RWPE2 (cell line): ENCODE results near the gene OR10G7.
"Not testable (repeated sequence)": the region's sequence is repeated elsewhere in the genome, so short reads cannot be mapped to it uniquely, and the experiment has no call there.

Source experiments
- ATAC-seq: fragments of 200-7000 bp; cut with Tn5 transposase; 3 replicates; pipeline ENCODE4 v1.9.1; 2021; ENCODE audit warnings: low read depth
- DNase-seq: peaks from one replicate; pipeline ENCODE4 v3.0.0-alpha.2; 2020; ENCODE audit warnings: low spot score
- H3K27ac ChIP-seq: fragments of 450-650 bp; 2 replicates; pipeline ENCODE4 v1.5.1; 2017; ENCODE audit warnings: mild to moderate bottlenecking; ENCODE audit not compliant: poor library complexity, severe bottlenecking
- H3K27me3 ChIP-seq: fragments of 250-450 bp; sonication (Bioruptor Pico); 2 replicates; pipeline ENCODE4 v1.5.1; 2021; ENCODE audit warnings: mild to moderate bottlenecking, moderate library complexity; ENCODE audit not compliant: insufficient read depth, poor library complexity, severe bottlenecking
- H3K36me3 ChIP-seq: fragments of 250-450 bp; sonication (Bioruptor Pico); 2 replicates; pipeline ENCODE4 v1.5.1; 2020; ENCODE audit warnings: low read depth, mild to moderate bottlenecking, moderate library complexity
- H3K4me1 ChIP-seq: fragments of 250-450 bp; sonication (Bioruptor Pico); 2 replicates; pipeline ENCODE4 v1.5.1; 2021; ENCODE audit warnings: mild to moderate bottlenecking, moderate library complexity; ENCODE audit not compliant: insufficient read depth, poor library complexity, severe bottlenecking
- H3K4me3 ChIP-seq: fragments of 250-450 bp; sonication (Bioruptor Pico); 2 replicates; pipeline ENCODE4 v1.5.1; 2021; ENCODE audit warnings: mild to moderate bottlenecking, moderate library complexity; ENCODE audit not compliant: severe bottlenecking
- H3K9me3 ChIP-seq: fragments of 250-450 bp; sonication (Bioruptor Pico); 2 replicates; pipeline ENCODE4 v1.5.1; 2021; ENCODE audit warnings: mild to moderate bottlenecking, moderate library complexity; ENCODE audit not compliant: severe bottlenecking
- CTCF ChIP-seq: fragments of 450-650 bp; IDR thresholded peaks from one replicate; pipeline ENCODE4 v1.5.1; 2017; ENCODE audit warnings: mild to moderate bottlenecking, moderate library complexity; ENCODE audit not compliant: poor library complexity, severe bottlenecking

OR10G7 gene

DNA sequence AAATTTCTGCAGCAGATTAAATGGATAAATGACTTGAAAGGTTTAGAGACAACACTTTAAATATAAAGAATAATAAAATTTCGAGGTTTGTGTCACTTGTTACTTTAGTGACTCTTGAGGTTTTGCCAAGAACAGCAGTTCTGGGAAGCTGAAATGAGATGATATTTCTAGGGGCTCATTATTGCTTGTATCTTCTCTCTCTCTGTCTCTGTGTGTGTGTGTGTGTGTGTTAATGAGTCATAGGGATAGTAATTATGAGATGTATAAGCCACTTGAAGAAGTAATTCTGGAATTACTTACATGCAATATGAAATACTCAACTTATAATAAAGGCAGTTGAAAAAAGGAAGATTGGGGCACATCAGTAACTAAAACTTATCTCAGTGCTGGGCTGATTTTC, 9.6 kb upstream of the OR10G7 start:
- DNase-seq = no peak

DNA sequence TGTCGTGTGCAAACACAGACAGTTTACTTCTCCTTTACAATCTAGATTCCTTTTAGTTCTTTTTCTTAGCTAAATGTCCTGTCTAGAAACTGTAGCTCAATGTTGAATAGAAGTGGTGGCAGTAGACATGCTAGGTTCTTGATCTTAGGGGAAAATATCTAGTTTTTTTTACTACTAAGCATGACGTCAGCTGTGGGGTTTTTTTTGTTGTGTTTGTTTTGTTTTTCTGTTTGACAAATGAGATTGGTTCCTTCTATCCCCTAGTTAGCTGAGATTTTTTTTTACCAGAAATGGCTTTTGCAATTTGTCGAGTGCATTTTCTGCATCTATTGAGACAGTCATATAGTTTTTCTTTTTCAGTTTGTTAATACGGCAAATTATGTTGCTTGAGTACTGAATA, 2.3 kb upstream of the OR10G7 start:
- DNase-seq (no peak), ATAC-seq (no peak)
- Histone ChIP-seq H3K27ac (no peak overlapping the region), H3K36me3 (no peaks in the 10 kb centered on the region), H3K4me1 (no peaks in the 10 kb centered on the region), H3K4me3 (no peak overlapping the region), H3K27me3 (no peaks in the 10 kb centered on the region), H3K9me3 (no peaks in the 10 kb centered on the region)
- TF ChIP-seq CTCF = no peak

More for the DNA sequence above, 9.6 kb upstream of the OR10G7 start:
- Histone ChIP-seq H3K4me1 (no peaks in the 10 kb centered on the region), H3K27me3 (no peaks in the 10 kb centered on the region), H3K36me3 (no peaks in the 10 kb centered on the region), H3K9me3 (no peaks in the 10 kb centered on the region), H3K4me3 (no peak overlapping the region), H3K27ac (no peak overlapping the region)
- TF ChIP-seq CTCF = no peak
- ATAC-seq = no peak

- Histone ChIP-seq H3K9me3 (no peaks in the 10 kb centered on the region), H3K4me1 (no peaks in the 10 kb centered on the region), H3K36me3 (no peaks in the 10 kb centered on the region), H3K4me3 (no peak overlapping the region), H3K27me3 (no peaks in the 10 kb centered on the region), H3K27ac (no peak overlapping the region)
- no peak for TF ChIP-seq CTCF
- ATAC-seq = no peak
- no peak for DNase-seq
These were observed 1.6 kb downstream of the OR10G7 start for GRCh38 chr11:124039557-124039956.

DNA sequence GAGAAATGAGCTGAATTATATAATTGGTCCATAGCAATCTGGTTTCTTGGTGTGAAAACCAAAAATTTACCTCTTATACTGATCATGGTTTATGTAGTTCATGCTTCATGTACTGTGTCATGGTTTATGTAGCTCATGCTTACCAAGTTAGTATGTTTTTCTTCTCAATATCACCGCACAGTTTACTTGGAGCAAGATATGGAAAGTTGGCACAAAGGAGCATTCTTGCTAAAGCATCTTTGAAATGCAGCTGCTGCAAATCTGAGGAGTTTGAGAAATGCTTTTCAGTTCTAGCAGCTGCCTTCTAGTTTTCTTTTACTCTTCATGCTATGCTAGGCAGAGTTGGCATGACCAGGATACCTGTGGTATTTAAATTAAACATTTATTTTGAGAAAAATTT, 4.5 kb downstream of the OR10G7 start:
- H3K27ac ChIP-seq = no peak overlapping the region
- ATAC-seq = no peak
- no peak for DNase-seq
- H3K27me3 ChIP-seq = no peaks in the 10 kb centered on the region
- no peaks in the 10 kb centered on the region for H3K36me3 ChIP-seq
- H3K4me1 ChIP-seq = no peaks in the 10 kb centered on the region
- H3K4me3 ChIP-seq = no peak overlapping the region
- no peak for TF ChIP-seq CTCF
- H3K9me3 ChIP-seq = no peaks in the 10 kb centered on the region

DNA sequence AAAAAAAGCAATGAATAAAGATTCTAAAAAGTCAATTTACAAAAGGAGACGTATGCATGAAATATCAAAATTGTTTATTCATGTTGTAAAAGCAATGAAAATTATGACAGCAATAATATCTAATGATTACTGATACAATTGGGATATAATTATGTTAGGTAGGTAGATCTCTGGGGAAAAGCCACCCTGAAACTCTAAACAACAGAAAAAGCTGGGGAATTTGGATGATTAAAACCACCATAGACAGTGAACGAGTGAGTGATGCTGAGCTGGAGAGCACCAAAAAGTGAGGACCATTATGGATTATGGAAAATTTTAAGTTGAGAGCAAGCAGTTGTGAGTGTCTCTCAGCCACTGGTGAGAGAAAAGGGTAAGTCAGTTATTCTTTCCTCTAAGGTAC, 14.6 kb downstream of the OR10G7 start, which contains the start of gene OR10G8:
OR10G8 (plus strand) TSS at position 301 of the 400 bp plus-strand sequence. CDS start 2,825 bp downstream, outside the sequence.
- no peaks in the 10 kb centered on the region for H3K36me3 ChIP-seq
- H3K27me3 ChIP-seq = no peaks in the 10 kb centered on the region
- H3K9me3 ChIP-seq = no peaks in the 10 kb centered on the region
- H3K27ac ChIP-seq = no peak within 1 kb of the TSS
- TF ChIP-seq CTCF = no peak
- H3K4me1 ChIP-seq = no peaks in the 10 kb centered on the region
- no peak within 1 kb of the TSS for H3K4me3 ChIP-seq
- no peak for DNase-seq
- no peak for ATAC-seq

GRCh38 chr11:124015837-124016236, 25.3 kb downstream of the OR10G7 start:
- DNase-seq, ATAC-seq: not testable (repeated sequence)

More at GRCh38 chr11:124015837-124016236, 25.3 kb downstream of the OR10G7 start:
- H3K4me3 ChIP-seq, H3K36me3 ChIP-seq, H3K9me3 ChIP-seq, H3K27ac ChIP-seq, H3K4me1 ChIP-seq, H3K27me3 ChIP-seq: not testable (repeated sequence)
